IPS-18c (cell line): ENCODE data around the gene DOCK2.

Experiments used
- H3K4me3 ChIP-seq: 2 replicates; pipeline ENCODE4 v1.7.0; 2013; ENCODE audit warnings: low read depth, mild to moderate bottlenecking, low read length, moderate library complexity; ENCODE audit not compliant: insufficient read depth
- H3K9me3 ChIP-seq: one replicate; pipeline ENCODE4 v1.6.1; 2013; ENCODE audit warnings: mild to moderate bottlenecking, low read length, moderate library complexity; ENCODE audit not compliant: control insufficient read depth, insufficient read depth

DOCK2 gene

DNA sequence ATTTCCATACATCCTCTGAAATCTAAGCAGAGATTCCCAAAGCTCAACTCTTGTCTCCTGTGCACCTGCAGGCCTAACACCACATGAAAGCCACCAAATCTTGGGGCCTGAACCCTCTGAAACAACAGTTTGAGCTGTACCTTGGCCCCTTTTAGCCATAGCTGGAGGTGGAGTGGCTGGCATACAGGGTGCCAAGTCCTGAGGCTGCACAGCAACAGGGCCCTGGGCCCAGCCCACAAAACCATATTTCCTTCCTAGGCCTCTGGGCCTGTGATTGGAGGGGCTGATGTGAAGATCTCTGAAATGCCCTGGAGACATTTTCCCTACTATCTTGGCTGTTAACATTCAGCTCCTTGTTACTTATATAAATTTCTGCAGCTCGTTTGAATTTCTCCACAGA is 26.5 kb downstream of the DOCK2 start:
- H3K9me3 ChIP-seq, result no peaks in the 10 kb centered on the region
- H3K4me3 ChIP-seq, result no peak overlapping the region

- no peak overlapping the region for H3K4me3 ChIP-seq
Observed at GRCh38 chr5:169666365-169666764, 29.3 kb downstream of the DOCK2 start.

DNA sequence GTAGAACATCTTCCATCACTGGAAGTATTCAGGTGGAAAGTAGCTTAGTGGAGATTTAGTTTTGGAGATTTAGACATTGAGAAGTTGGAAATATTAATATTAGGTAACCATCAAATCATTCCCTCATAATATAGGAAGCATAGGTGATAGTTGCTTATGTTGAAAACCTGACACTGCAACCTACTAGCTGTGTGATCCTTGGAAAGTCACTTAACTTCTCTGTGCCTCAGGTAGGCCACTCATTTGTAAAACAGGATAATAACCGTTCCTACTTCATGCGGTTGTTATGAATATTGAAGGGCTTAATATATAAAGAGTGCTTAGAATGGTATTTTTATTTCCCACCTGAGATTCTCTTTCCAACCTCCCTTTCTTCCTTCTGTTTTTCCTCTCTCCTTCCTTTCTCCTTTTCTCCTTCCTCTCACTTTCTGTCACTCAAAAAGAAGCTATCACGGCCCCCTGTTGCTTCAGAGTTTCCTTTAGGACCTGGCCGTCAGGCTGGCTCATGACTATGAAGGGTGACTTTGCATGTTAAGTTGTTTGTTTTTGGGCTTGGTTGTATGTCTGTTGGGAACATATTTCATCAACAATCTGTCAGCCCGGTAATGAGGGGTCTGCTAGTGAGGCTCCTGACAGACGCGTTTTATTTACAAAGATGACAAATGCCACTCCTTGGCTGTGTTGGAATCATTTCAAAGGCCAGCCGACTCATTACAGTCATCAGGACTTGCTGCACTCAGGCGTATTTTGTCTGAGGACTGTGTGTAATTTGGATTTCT is 31.0 kb downstream of the DOCK2 start:
- no peak overlapping the region for H3K4me3 ChIP-seq
- no peaks in the 10 kb centered on the region for H3K9me3 ChIP-seq

More at GRCh38 chr5:169666365-169666764, 29.3 kb downstream of the DOCK2 start:
- H3K9me3 ChIP-seq, result no peaks in the 10 kb centered on the region

- Histone ChIP-seq H3K9me3 (no peaks in the 10 kb centered on the region), H3K4me3 (no peak overlapping the region)
Observed at GRCh38 chr5:169668732-169669131, 31.7 kb downstream of the DOCK2 start.

DNA sequence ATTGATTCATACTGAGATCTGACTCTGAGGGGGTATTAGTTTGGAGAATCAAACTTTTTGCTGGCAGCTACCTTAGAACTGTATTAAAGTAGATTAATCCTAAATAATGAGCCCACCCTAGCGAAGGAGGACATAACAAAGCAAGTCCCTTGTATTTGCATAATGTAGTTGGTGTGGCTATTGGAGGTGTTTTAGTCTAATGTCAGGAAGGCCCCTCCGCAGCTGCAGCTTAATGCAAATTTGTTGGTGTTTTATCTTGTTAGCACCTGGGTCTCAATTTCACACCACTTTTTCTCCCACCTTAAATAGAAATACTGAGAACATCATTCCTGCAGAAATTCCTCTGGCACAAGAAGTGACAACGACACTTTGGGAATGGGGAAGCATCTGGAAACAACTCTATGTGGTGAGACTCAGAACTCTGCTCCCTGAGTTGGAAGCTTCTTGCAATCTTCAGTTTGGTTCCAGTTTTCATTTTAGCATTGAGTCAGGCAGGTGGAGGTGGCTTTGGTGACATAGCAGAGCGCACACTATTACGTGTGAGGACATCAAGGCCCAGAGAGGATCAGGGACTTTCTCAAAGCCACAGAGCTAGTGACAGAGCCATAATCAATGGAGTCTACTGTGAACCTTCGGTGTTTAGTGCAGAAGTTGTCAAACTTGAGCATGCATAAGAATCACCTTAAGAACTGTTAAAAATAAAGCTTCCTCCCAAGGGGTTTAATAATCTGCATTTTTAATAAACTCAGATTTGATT is 33.9 kb downstream of the DOCK2 start:
- no peak overlapping the region for H3K4me3 ChIP-seq
- H3K9me3 ChIP-seq, result no peaks in the 10 kb centered on the region

GRCh38 chr5:169682026-169682425 is 45.0 kb downstream of the DOCK2 start:
- no peak overlapping the region for H3K4me3 ChIP-seq
- H3K9me3 ChIP-seq, result no peaks in the 10 kb centered on the region

DNA sequence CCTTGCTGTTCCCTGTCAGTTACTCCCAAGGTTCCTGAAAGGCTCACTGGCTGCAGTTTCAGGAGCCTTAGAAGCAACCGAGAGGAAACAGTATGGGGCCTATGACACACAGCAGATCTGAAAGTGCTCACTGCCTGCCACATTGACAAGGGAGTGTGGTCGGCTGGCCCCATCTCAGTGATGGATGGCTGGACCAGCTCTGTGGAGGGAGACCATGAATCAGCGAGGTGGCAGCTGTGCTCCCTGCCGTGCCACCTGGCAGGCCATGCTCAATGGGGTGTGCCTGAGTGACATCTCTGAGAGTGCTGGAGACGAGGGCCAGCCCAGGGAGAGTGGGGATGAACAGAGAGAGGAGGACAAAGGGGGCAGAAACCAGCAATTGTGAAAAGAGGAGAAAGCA is 49.1 kb downstream of the DOCK2 start:
- H3K4me3 ChIP-seq, result no peak overlapping the region
- H3K9me3 ChIP-seq, result no peaks in the 10 kb centered on the region

DNA sequence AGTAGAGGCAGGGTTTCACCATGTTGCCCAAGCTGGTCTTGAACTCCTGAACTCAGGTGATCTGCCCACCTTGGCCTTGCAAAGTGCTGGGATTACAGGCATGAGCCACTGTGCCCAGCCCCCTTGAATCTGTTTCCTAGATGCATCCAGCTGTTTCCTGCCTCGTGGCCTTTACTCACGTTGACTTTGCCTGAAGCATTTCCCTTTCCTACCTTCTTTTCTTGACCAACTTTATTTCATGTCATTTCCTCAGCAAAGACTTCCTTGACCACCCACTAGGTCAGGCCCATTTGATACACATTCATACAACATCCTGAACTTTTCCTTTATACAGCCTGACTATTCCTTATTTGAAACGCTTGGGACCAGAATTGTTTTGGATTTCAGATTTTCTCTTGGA is 51.0 kb downstream of the DOCK2 start:
- H3K4me3 ChIP-seq, result no peak overlapping the region
- H3K9me3 ChIP-seq, result no peaks in the 10 kb centered on the region

DNA sequence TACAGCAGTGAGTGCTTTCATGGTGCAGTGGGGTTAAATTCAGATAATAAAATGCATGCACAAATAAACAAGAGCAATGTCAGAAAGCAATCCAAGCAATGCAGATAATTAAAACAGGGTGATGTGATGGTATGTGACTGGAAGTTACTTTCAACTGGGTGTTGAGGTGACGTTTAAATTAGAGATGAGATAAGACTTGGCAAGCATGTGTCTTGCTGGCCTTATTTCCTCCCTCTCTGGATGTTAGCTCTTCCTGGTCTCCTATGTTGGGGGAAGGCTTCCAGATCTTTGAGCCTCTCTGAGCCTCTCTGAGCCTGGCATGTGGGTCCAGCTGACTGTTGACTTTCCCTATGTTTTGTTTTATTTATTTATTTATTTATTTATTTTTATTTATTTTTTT is 54.4 kb downstream of the DOCK2 start:
- no peaks in the 10 kb centered on the region for H3K9me3 ChIP-seq
- no peak overlapping the region for H3K4me3 ChIP-seq

GRCh38 chr5:169694091-169694625 is 57.1 kb downstream of the DOCK2 start:
- H3K9me3 ChIP-seq, result no peaks in the 10 kb centered on the region
- H3K4me3 ChIP-seq, result no peak overlapping the region

GRCh38 chr5:169695025-169695625 is 58.0 kb downstream of the DOCK2 start:
- H3K9me3 ChIP-seq, result no peaks in the 10 kb centered on the region
- no peak overlapping the region for H3K4me3 ChIP-seq

GRCh38 chr5:169695919-169696490 is 58.9 kb downstream of the DOCK2 start:
- Histone ChIP-seq H3K4me3 (no peak overlapping the region), H3K9me3 (no peaks in the 10 kb centered on the region)

GRCh38 chr5:169696621-169697510 is 59.8 kb downstream of the DOCK2 start:
- no peak overlapping the region for H3K4me3 ChIP-seq

GRCh38 chr5:169697511-169697890 is 60.4 kb downstream of the DOCK2 start:
- Histone ChIP-seq H3K9me3 (no peaks in the 10 kb centered on the region), H3K4me3 (no peak overlapping the region)

More at GRCh38 chr5:169696621-169697510, 59.8 kb downstream of the DOCK2 start:
- H3K9me3 ChIP-seq, result no peaks in the 10 kb centered on the region

DNA sequence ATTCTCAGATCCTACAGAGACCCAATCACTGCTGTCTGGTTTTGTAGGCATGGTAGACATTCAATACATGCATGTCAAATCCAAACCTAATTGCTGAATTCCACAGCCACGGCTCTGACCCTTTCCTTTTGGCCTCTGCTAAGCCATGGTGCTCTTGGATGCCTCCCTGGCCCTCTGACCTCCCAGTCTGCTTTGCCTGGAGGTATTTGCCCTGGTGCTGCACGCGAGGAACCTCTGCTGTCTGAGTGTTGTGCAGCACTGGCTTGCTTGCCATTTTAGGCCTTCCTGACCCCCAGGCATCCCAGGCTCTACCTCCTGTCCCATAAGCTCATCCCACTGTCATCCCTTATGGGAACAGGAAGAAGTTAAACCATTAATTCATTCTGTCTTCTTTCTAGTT is 60.9 kb downstream of the DOCK2 start:
- H3K4me3 ChIP-seq, result no peak overlapping the region
- H3K9me3 ChIP-seq, result no peaks in the 10 kb centered on the region

GRCh38 chr5:169700611-169701010 is 63.5 kb downstream of the DOCK2 start:
- Histone ChIP-seq H3K4me3 (no peak overlapping the region), H3K9me3 (no peaks in the 10 kb centered on the region)
